ENCODE results near the gene OVCA2.

DNA sequence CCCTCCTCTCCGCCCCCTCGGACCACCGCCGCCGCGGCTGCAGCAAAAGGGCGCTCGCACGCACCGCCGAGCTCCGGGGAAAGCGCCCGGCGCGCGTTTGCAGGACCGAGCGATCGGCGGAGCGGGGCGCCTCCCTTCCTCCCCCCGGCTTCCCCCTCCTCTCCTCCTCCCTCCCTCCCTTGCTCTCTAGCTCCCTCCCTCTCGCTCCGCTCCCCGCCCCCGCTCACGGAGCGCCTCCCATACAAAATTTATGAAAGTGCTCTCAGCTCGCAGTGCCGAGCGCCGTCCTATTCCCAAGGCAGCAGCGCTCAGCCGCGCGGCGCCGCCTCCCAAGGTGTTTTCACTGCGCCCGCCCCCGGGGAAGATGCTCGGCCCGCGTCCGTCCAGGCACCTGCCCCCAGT, 16.6 kb upstream of the OVCA2 start, which contains the start of gene RTN4RL1:
- TF ChIP-seq, protein P1, sequence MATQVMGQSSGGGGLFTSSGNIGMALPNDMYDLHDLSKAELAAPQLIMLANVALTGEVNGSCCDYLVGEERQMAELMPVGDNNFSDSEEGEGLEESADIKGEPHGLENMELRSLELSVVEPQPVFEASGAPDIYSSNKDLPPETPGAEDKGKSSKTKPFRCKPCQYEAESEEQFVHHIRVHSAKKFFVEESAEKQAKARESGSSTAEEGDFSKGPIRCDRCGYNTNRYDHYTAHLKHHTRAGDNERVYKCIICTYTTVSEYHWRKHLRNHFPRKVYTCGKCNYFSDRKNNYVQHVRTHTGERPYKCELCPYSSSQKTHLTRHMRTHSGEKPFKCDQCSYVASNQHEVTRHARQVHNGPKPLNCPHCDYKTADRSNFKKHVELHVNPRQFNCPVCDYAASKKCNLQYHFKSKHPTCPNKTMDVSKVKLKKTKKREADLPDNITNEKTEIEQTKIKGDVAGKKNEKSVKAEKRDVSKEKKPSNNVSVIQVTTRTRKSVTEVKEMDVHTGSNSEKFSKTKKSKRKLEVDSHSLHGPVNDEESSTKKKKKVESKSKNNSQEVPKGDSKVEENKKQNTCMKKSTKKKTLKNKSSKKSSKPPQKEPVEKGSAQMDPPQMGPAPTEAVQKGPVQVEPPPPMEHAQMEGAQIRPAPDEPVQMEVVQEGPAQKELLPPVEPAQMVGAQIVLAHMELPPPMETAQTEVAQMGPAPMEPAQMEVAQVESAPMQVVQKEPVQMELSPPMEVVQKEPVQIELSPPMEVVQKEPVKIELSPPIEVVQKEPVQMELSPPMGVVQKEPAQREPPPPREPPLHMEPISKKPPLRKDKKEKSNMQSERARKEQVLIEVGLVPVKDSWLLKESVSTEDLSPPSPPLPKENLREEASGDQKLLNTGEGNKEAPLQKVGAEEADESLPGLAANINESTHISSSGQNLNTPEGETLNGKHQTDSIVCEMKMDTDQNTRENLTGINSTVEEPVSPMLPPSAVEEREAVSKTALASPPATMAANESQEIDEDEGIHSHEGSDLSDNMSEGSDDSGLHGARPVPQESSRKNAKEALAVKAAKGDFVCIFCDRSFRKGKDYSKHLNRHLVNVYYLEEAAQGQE (IDR thresholded peaks at IDR 0.05; ENCODE audit: insufficient read depth in 1 of 2, low read depth in 2 of 2, low read length in 1 of 2), result no peak
- TF ChIP-seq POLR2AphosphoS5 (IDR thresholded peaks at IDR 0.05; ENCODE audit: low read depth, low read length), result no peak
- TF ChIP-seq, protein P2, sequence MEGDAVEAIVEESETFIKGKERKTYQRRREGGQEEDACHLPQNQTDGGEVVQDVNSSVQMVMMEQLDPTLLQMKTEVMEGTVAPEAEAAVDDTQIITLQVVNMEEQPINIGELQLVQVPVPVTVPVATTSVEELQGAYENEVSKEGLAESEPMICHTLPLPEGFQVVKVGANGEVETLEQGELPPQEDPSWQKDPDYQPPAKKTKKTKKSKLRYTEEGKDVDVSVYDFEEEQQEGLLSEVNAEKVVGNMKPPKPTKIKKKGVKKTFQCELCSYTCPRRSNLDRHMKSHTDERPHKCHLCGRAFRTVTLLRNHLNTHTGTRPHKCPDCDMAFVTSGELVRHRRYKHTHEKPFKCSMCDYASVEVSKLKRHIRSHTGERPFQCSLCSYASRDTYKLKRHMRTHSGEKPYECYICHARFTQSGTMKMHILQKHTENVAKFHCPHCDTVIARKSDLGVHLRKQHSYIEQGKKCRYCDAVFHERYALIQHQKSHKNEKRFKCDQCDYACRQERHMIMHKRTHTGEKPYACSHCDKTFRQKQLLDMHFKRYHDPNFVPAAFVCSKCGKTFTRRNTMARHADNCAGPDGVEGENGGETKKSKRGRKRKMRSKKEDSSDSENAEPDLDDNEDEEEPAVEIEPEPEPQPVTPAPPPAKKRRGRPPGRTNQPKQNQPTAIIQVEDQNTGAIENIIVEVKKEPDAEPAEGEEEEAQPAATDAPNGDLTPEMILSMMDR (IDR thresholded peaks at IDR 0.05), result no peak
- no peak for TF ChIP-seq TCF7L2 (IDR thresholded peaks at IDR 0.05; ENCODE audit: low read depth, low read length)
